Measurements from ENCODE around the gene SMAD1.

The SMAD1 gene

GRCh38 chr4:145498430-145498829 is 16.8 kb downstream of the SMAD1 start:
- H3K27me3 ChIP-seq (ENCODE audit: control insufficient read depth, low read length), result no peaks in the 10 kb centered on the region
- peak overlapping the region; percentile 81 for H3K4me2 ChIP-seq (ENCODE audit: low read length)
- H3K79me2 ChIP-seq (ENCODE audit: control insufficient read depth, low read length), result peaks cover 87% of the 10 kb centered on the region
- H3K4me1 ChIP-seq (ENCODE audit: control insufficient read depth, low read length), result peaks cover 99% of the 10 kb centered on the region
- H3K36me3 ChIP-seq (ENCODE audit: control insufficient read depth, low read length), result peaks cover 49% of the 10 kb centered on the region
- H3K4me3 ChIP-seq (ENCODE audit: low read length), result peak overlapping the region; percentile 56
- no peaks in the 10 kb centered on the region for H3K9me2 ChIP-seq (replicated peaks; ENCODE audit: control insufficient read depth, low read length)
- peaks cover 45% of the 10 kb centered on the region for H3F3A ChIP-seq (ENCODE audit: control insufficient read depth, insufficient read depth)
- H3K27ac ChIP-seq (ENCODE audit: low read depth, low read length), result peak overlapping the region; percentile 98
- no peaks in the 10 kb centered on the region for H3K9me3 ChIP-seq (ENCODE audit: control insufficient read depth, insufficient read depth, low read length)
- H4K20me1 ChIP-seq (ENCODE audit: control insufficient read depth, insufficient read depth, low read depth, low read length), result no peaks in the 10 kb centered on the region
- no peak for TF ChIP-seq EZH2phosphoT487 (IDR thresholded peaks at IDR 0.05; ENCODE audit: borderline replicate concordance, low read length)
- TF ChIP-seq CTCF (IDR thresholded peaks at IDR 0.05; ENCODE audit: low read depth, low read length, poor library complexity, severe bottlenecking), result peak; percentile 30

DNA sequence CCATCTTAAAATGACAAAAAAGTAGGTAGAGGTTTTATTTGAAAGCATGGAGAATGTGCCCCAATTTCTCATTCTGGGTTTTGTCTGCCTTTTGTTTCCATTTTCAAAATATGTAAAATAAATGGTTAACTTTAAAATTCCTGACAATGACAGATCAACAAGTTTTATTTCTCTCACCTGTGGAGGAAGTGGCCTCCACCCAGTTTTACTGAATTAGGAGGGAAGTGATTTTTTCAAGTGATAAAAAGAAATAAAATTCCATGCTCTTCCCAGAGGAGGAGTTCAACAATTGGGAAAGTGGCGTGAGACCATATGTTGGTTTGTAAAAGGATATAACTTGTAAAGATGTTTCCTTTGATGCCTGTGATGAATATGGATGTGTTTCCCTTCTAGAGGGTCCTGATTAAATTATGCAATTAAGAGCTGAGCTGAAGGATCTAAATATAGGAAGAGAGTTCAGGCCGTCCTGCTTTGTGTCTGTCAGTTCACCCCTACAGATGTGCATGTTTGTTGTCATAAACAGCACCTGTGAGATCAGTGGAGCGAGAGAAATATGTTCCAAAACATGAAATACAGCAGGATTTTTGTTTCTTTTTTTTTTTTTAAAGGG is 19.5 kb downstream of the SMAD1 start:
- Histone ChIP-seq H3K4me3 (ENCODE audit: low read length) (peak overlapping the region; percentile 66), H3K4me1 (ENCODE audit: control insufficient read depth, low read length) (peaks cover 99% of the 10 kb centered on the region), H3K9me3 (ENCODE audit: control insufficient read depth, insufficient read depth, low read length) (no peaks in the 10 kb centered on the region), H3K9me2 (replicated peaks; ENCODE audit: control insufficient read depth, low read length) (no peaks in the 10 kb centered on the region), H3K4me2 (ENCODE audit: low read length) (peak overlapping the region; percentile 81), H3K27ac (ENCODE audit: low read depth, low read length) (peak overlapping the region; percentile 98), H3F3A (ENCODE audit: control insufficient read depth, insufficient read depth) (peaks cover 45% of the 10 kb centered on the region), H3K79me2 (ENCODE audit: control insufficient read depth, low read length) (peaks cover 87% of the 10 kb centered on the region), H3K36me3 (ENCODE audit: control insufficient read depth, low read length) (peaks cover 57% of the 10 kb centered on the region), H4K20me1 (ENCODE audit: control insufficient read depth, insufficient read depth, low read depth, low read length) (no peaks in the 10 kb centered on the region), H3K27me3 (ENCODE audit: control insufficient read depth, low read length) (no peaks in the 10 kb centered on the region)
- TF ChIP-seq CTCF (IDR thresholded peaks at IDR 0.05; ENCODE audit: low read depth, low read length, poor library complexity, severe bottlenecking) (no peak), EZH2phosphoT487 (IDR thresholded peaks at IDR 0.05; ENCODE audit: borderline replicate concordance, low read length) (no peak)

DNA sequence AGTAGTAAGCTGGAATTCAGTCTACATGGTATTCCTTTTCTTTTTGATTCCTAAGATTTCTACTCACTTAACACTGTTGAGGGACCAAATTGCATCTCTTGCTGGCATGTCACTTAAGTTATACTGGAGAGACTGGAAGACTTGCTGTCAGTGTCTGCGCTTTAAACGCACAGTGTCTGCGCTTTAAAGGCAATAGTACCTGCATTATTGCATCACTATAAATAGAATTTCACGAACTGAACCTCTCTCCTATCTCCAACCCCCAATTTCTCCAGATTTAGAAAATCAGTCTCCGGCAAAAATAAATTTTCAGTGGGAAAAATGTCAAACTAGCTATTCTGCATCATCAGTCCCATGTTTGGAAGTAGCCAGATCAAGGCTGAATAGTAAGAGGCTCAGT is 21.2 kb downstream of the SMAD1 start:
- peak overlapping the region; percentile 66 for H3K4me3 ChIP-seq (ENCODE audit: low read length)
- peaks cover 99% of the 10 kb centered on the region for H3K4me1 ChIP-seq (ENCODE audit: control insufficient read depth, low read length)
- peak overlapping the region; percentile 98 for H3K27ac ChIP-seq (ENCODE audit: low read depth, low read length)
- peaks cover 87% of the 10 kb centered on the region for H3K79me2 ChIP-seq (ENCODE audit: control insufficient read depth, low read length)
- peaks cover 48% of the 10 kb centered on the region for H3F3A ChIP-seq (ENCODE audit: control insufficient read depth, insufficient read depth)
- no peaks in the 10 kb centered on the region for H3K9me2 ChIP-seq (replicated peaks; ENCODE audit: control insufficient read depth, low read length)
- H3K36me3 ChIP-seq (ENCODE audit: control insufficient read depth, low read length), result peaks cover 50% of the 10 kb centered on the region
- no peak for TF ChIP-seq CTCF (IDR thresholded peaks at IDR 0.05; ENCODE audit: low read depth, low read length, poor library complexity, severe bottlenecking)
- no peak for TF ChIP-seq EZH2phosphoT487 (IDR thresholded peaks at IDR 0.05; ENCODE audit: borderline replicate concordance, low read length)
- H4K20me1 ChIP-seq (ENCODE audit: control insufficient read depth, insufficient read depth, low read depth, low read length), result no peaks in the 10 kb centered on the region
- H3K9me3 ChIP-seq (ENCODE audit: control insufficient read depth, insufficient read depth, low read length), result no peaks in the 10 kb centered on the region
- no peaks in the 10 kb centered on the region for H3K27me3 ChIP-seq (ENCODE audit: control insufficient read depth, low read length)
- peak overlapping the region; percentile 81 for H3K4me2 ChIP-seq (ENCODE audit: low read length)

Data from DOHH2 (cell line).